Measurements from ENCODE around the gene CCL4. TPM values are rescaled to one million over a fixed set of nuclear protein-coding genes. Genes with fewer than 3 reads are reported as not detected.
"Not testable (repeated sequence)": the region's sequence is repeated elsewhere in the genome, so short reads cannot be mapped to it uniquely, and the experiment has no call there.

CCL4 gene
- total RNA-seq, 1 donor: 0.36 TPM

GRCh38 chr17:36072431-36073121, 31.1 kb upstream of the CCL4 start:
- DNase-seq (ENCODE audit: insufficient read length, low spot score, missing footprints): no peak
- Histone ChIP-seq H3K4me1 (ENCODE audit: insufficient read depth, low read length) (no peaks in the 10 kb centered on the region), H3K27me3 (ENCODE audit: insufficient read depth, low read length) (peaks cover 3% of the 10 kb centered on the region)

GRCh38 chr17:36074365-36074764, 29.3 kb upstream of the CCL4 start:
- no peak for DNase-seq (ENCODE audit: insufficient read length, low spot score, missing footprints)
- Histone ChIP-seq H3K4me1 (ENCODE audit: insufficient read depth, low read length) (no peaks in the 10 kb centered on the region), H3K4me3 (ENCODE audit: insufficient read depth, low read length) (no peak overlapping the region), H3K27ac (ENCODE audit: low read depth, low read length) (no peak overlapping the region), H2AFZ (ENCODE audit: low read length) (no peak overlapping the region), H3K9me3 (ENCODE audit: low read depth, low read length) (no peaks in the 10 kb centered on the region), H3K27me3 (ENCODE audit: insufficient read depth, low read length) (peaks cover 3% of the 10 kb centered on the region), H4K20me1 (ENCODE audit: insufficient read depth, low read length) (no peaks in the 10 kb centered on the region), H3K79me2 (ENCODE audit: insufficient read depth, low read length) (no peaks in the 10 kb centered on the region), H3K4me2 (ENCODE audit: insufficient read depth, low read length) (no peak overlapping the region), H3K36me3 (ENCODE audit: insufficient read depth, low read length) (no peaks in the 10 kb centered on the region)
- TF ChIP-seq CTCF (IDR thresholded peaks at IDR 0.05; ENCODE audit: extremely low read depth, low read depth, low read length): no peak

More at GRCh38 chr17:36072431-36073121, 31.1 kb upstream of the CCL4 start:
- no peak overlapping the region for H3K4me2 ChIP-seq (ENCODE audit: insufficient read depth, low read length)
- H3K27ac ChIP-seq (ENCODE audit: low read depth, low read length): no peak overlapping the region
- no peak overlapping the region for H3K4me3 ChIP-seq (ENCODE audit: insufficient read depth, low read length)
- H3K9me3 ChIP-seq (ENCODE audit: low read depth, low read length): no peaks in the 10 kb centered on the region
- no peaks in the 10 kb centered on the region for H4K20me1 ChIP-seq (ENCODE audit: insufficient read depth, low read length)
- peak; percentile 77 for TF ChIP-seq CTCF (IDR thresholded peaks at IDR 0.05; ENCODE audit: extremely low read depth, low read depth, low read length)
- H3K36me3 ChIP-seq (ENCODE audit: insufficient read depth, low read length): no peaks in the 10 kb centered on the region
- H3K79me2 ChIP-seq (ENCODE audit: insufficient read depth, low read length): no peaks in the 10 kb centered on the region
- no peak overlapping the region for H2AFZ ChIP-seq (ENCODE audit: low read length)

- H2AFZ ChIP-seq (ENCODE audit: low read length); H3K9me3 ChIP-seq (ENCODE audit: low read depth, low read length); H4K20me1 ChIP-seq (ENCODE audit: insufficient read depth, low read length); H3K36me3 ChIP-seq (ENCODE audit: insufficient read depth, low read length); H3K4me1 ChIP-seq (ENCODE audit: insufficient read depth, low read length); H3K4me2 ChIP-seq (ENCODE audit: insufficient read depth, low read length); H3K79me2 ChIP-seq (ENCODE audit: insufficient read depth, low read length); H3K27ac ChIP-seq (ENCODE audit: low read depth, low read length); H3K4me3 ChIP-seq (ENCODE audit: insufficient read depth, low read length); H3K27me3 ChIP-seq (ENCODE audit: insufficient read depth, low read length); DNase-seq (ENCODE audit: insufficient read length, low spot score, missing footprints): not testable (repeated sequence)
Observed at GRCh38 chr17:36081681-36082471, 21.8 kb upstream of the CCL4 start.

GRCh38 chr17:36082482-36083120, 21.0 kb upstream of the CCL4 start:
- H3K9me3 ChIP-seq (ENCODE audit: low read depth, low read length); DNase-seq (ENCODE audit: insufficient read length, low spot score, missing footprints); H3K4me1 ChIP-seq (ENCODE audit: insufficient read depth, low read length); H2AFZ ChIP-seq (ENCODE audit: low read length); H3K27me3 ChIP-seq (ENCODE audit: insufficient read depth, low read length); H3K4me3 ChIP-seq (ENCODE audit: insufficient read depth, low read length); H4K20me1 ChIP-seq (ENCODE audit: insufficient read depth, low read length); H3K79me2 ChIP-seq (ENCODE audit: insufficient read depth, low read length); H3K27ac ChIP-seq (ENCODE audit: low read depth, low read length); H3K36me3 ChIP-seq (ENCODE audit: insufficient read depth, low read length); H3K4me2 ChIP-seq (ENCODE audit: insufficient read depth, low read length): not testable (repeated sequence)

- H3K4me2 ChIP-seq (ENCODE audit: insufficient read depth, low read length); H3K4me3 ChIP-seq (ENCODE audit: insufficient read depth, low read length); H3K79me2 ChIP-seq (ENCODE audit: insufficient read depth, low read length); DNase-seq (ENCODE audit: insufficient read length, low spot score, missing footprints); H3K27me3 ChIP-seq (ENCODE audit: insufficient read depth, low read length); H3K9me3 ChIP-seq (ENCODE audit: low read depth, low read length); H2AFZ ChIP-seq (ENCODE audit: low read length); H3K27ac ChIP-seq (ENCODE audit: low read depth, low read length); H4K20me1 ChIP-seq (ENCODE audit: insufficient read depth, low read length); H3K4me1 ChIP-seq (ENCODE audit: insufficient read depth, low read length); H3K36me3 ChIP-seq (ENCODE audit: insufficient read depth, low read length): not testable (repeated sequence)
Observed at GRCh38 chr17:36083691-36084090, 19.9 kb upstream of the CCL4 start.

Data from osteoblast (primary cell).